B cell (primary cell): ENCODE data around the gene EXOC5. TPM values are rescaled to one million over a fixed set of nuclear protein-coding genes. Genes with fewer than 3 reads are reported as not detected.

ENCODE experiments used
- ATAC-seq: fragments of 200-7000 bp; cut with Tn5 transposase; one replicate; pipeline ENCODE4 v1.10.0; 2021; ENCODE audit warnings: low read depth, mild to moderate bottlenecking, moderate number of reproducible peaks, moderate library complexity
- CTCF ChIA-PET: fragments of 350-600 bp; sonication (Branson Sonifier 250); formaldehyde crosslinking; loops from one replicate; lab custom pipeline; 2021; ENCODE audit warnings: antibody characterized with exemption, inconsistent platforms; lab: Charles Lee
- POLR2A ChIA-PET: fragments of 350-600 bp; sonication (Branson Sonifier 250); formaldehyde crosslinking; loops from one replicate; lab custom pipeline; 2021; ENCODE audit warnings: antibody characterized with exemption; lab: Charles Lee
- DNase-seq: peaks from one replicate; pipeline ENCODE4 v3.0.0; 2013
- H2AFZ ChIP-seq: 2 replicates; pipeline ENCODE4 v1.6.1; 2012; ENCODE audit warnings: mild to moderate bottlenecking, low read depth, low read length; ENCODE audit not compliant: insufficient read depth, poor library complexity, severe bottlenecking
- H3K27ac ChIP-seq, 2 donors: 1 replicate in 1 of 2; 2 replicates in 1 of 2; pipeline ENCODE4 v1.5.1; 2012 to 2013; ENCODE audit warnings: low read length in 2 of 2, mild to moderate bottlenecking in 2 of 2, moderate library complexity in 1 of 2
- H3K27me3 ChIP-seq, 4 experiments: fragments of 200-600 bp in 1 of 4; sonication (generic) in 1 of 4; replicated peaks in 1 of 4; 1 replicate in 2 of 4; 2 replicates in 2 of 4; pipeline versions ENCODE4 v1.6.1 to v1.7.0; 2013 to 2016; ENCODE audit warnings: low read length in 3 of 4, mild to moderate bottlenecking in 2 of 4, mixed read lengths in 1 of 4, moderate library complexity in 1 of 4; ENCODE audit not compliant: insufficient read depth in 4 of 4, control insufficient read depth in 3 of 4; ENCODE audit errors: control extremely low read depth in 1 of 4
- H3K36me3 ChIP-seq, 2 experiments: replicated peaks in 1 of 2; 1 replicate in 1 of 2; 2 replicates in 1 of 2; pipeline versions ENCODE4 v1.6.1 to v1.7.1; 2013; ENCODE audit warnings: low read length in 1 of 2; ENCODE audit not compliant: insufficient read depth in 2 of 2, control insufficient read depth in 1 of 2; ENCODE audit errors: control extremely low read depth in 1 of 2, extremely low read depth in 1 of 2
- H3K4me1 ChIP-seq, 2 donors: fragments of 200-600 bp in 1 of 2; sonication (generic) in 1 of 2; 1 replicate in 1 of 2; 2 replicates in 1 of 2; pipeline versions ENCODE4 v1.5.1 to v1.6.1; 2013 to 2017; ENCODE audit warnings: low read length in 2 of 2; ENCODE audit not compliant: control insufficient read depth in 2 of 2, insufficient read depth in 2 of 2
- H3K4me2 ChIP-seq: replicated peaks from 2 replicates; pipeline ENCODE3; 2012; ENCODE audit warnings: mild to moderate bottlenecking, low read depth, low read length; ENCODE audit not compliant: poor library complexity, severe bottlenecking
- H3K4me3 ChIP-seq, 5 experiments: fragments of 200-600 bp in 1 of 5; sonication (generic) in 1 of 5; 1 replicate in 3 of 5; 2 replicates in 2 of 5; pipeline versions ENCODE4 v1.5.1 to v1.7.0; 2011 to 2016; ENCODE audit warnings: low read length in 4 of 5, mild to moderate bottlenecking in 4 of 5, low read depth in 2 of 5, control low read depth in 1 of 5, moderate library complexity in 1 of 5; ENCODE audit not compliant: insufficient read depth in 1 of 5; ENCODE audit errors: control extremely low read depth in 1 of 5, extremely low read depth in 1 of 5
- H3K79me2 ChIP-seq: fragments of 200-600 bp; sonication (generic); one replicate; pipeline ENCODE4 v1.6.0; 2016; ENCODE audit warnings: low read length; ENCODE audit not compliant: control insufficient read depth, insufficient read depth
- H3K9ac ChIP-seq: fragments of 200-600 bp; sonication (generic); 2 replicates; pipeline ENCODE4 v1.6.1; 2017; ENCODE audit warnings: mild to moderate bottlenecking, low read length, moderate library complexity
- H3K9me3 ChIP-seq, 3 donors: one replicate each; pipeline versions ENCODE4 v1.6.1 to v1.7.1; 2013; ENCODE audit warnings: low read length in 2 of 3; ENCODE audit not compliant: control insufficient read depth in 2 of 3, insufficient read depth in 1 of 3; ENCODE audit errors: control extremely low read depth in 1 of 3
- H4K20me1 ChIP-seq: 2 replicates; pipeline ENCODE4 v1.6.0; 2012; ENCODE audit warnings: mild to moderate bottlenecking, low read length; ENCODE audit not compliant: insufficient read depth, control insufficient read depth, poor library complexity, severe bottlenecking
- H3K27ac Mint-ChIP-seq: one replicate; pipeline ENCODE4 v1.8.0; 2021; ENCODE audit warnings: mixed read lengths
- H3K27me3 Mint-ChIP-seq: one replicate; pipeline ENCODE4 v1.8.0; 2021; ENCODE audit warnings: mixed read lengths
- H3K4me1 Mint-ChIP-seq: one replicate; pipeline ENCODE4 v1.8.0; 2021; ENCODE audit warnings: mixed read lengths
- H3K4me3 Mint-ChIP-seq: one replicate; pipeline ENCODE4 v1.8.0; 2021; ENCODE audit warnings: mixed read lengths
- H3K9me3 Mint-ChIP-seq: one replicate; pipeline ENCODE4 v1.8.0; 2022; ENCODE audit warnings: mixed read lengths; ENCODE audit not compliant: insufficient read depth
- EZH2 ChIP-seq: IDR thresholded peaks from 2 replicates; pipeline ENCODE4 v1.6.1; 2012; ENCODE audit warnings: borderline replicate concordance, low read depth, mild to moderate bottlenecking, moderate library complexity, low read length; ENCODE audit not compliant: insufficient read depth, poor library complexity, severe bottlenecking
- WGBS: methylation state at CpG from one replicate; pipeline ENCODE4 v1.1.5; 2013; ENCODE audit warnings: missing lambda C conversion rate; ENCODE audit not compliant: insufficient coverage; 5-methylcytosine and 5-hydroxymethylcytosine counted together
- intact Hi-C: fragments of 100-400 bp; cut with micrococcal nuclease; formaldehyde crosslinking; loops from one replicate; pipeline ENCODE4 v1.10.0; 2022
- polyA plus RNA-seq: library from polyadenylated mRNA; depleted of rRNA; stranded (reverse); fragments of >200 nt; gene quantifications from 2 replicates; pipeline ENCODE4 v1.2.3, GENCODE V29; 2012
- total RNA-seq, 2 donors: library from RNA; stranded (reverse); fragments of 120-200 nt in 1 of 2; gene quantifications; 1 replicate in 1 of 2; 2 replicates in 1 of 2; pipeline versions ENCODE4 v1.2.3 to v1.2.4, GENCODE V29; 2013 to 2022
- TF ChIP-seq, protein P1 (sequence below): fragments of 200-600 bp; IDR thresholded peaks from one replicate; pipeline ENCODE4 v1.8.0; 2022; ENCODE audit warnings: antibody characterized with exemption, mild to moderate bottlenecking

EXOC5 gene
- total and polyA plus RNA-seq, 2 donors (not counting 1 experiment from before 2014, with no cell fraction given): 5.4 to 60.0 TPM

- Histone ChIP-seq H3K79me2 (peaks cover 90% of the 10 kb centered on the region), H3K4me2 (no peak overlapping the region), H3K36me3 (no peaks in the 10 kb centered on the region), H3K4me3 (no peak overlapping the region), H2AFZ (no peak overlapping the region), H3K9ac (no peak overlapping the region), H4K20me1 (peaks cover 20% of the 10 kb centered on the region), H3K4me1 (peaks cover 17 to 19% of the 10 kb centered on the region in 2 donors), H3K27me3 (no peaks in the 10 kb centered on the region), H3K9me3 (no peaks in the 10 kb centered on the region), H3K27ac (no peak overlapping the region)
- ChIA-PET POLR2A (no interaction called here), CTCF (no interaction called here)
- no CpG with 5 or more reads among the region's 2 CpGs for WGBS
- Mint-ChIP-seq H3K27ac (no peak overlapping the region), H3K4me1 (peaks cover 46% of the 10 kb centered on the region), H3K4me3 (no peak overlapping the region), H3K27me3 (no peaks in the 10 kb centered on the region), H3K9me3 (no peaks in the 10 kb centered on the region)
- DNase-seq (no peak), ATAC-seq (no peak)
- intact Hi-C loops: loop anchor here (5.0 kb wide), 2 partner anchors 34 to 1684 kb away; partner anchors contain the start of gene KTN1
- TF ChIP-seq, protein P1, sequence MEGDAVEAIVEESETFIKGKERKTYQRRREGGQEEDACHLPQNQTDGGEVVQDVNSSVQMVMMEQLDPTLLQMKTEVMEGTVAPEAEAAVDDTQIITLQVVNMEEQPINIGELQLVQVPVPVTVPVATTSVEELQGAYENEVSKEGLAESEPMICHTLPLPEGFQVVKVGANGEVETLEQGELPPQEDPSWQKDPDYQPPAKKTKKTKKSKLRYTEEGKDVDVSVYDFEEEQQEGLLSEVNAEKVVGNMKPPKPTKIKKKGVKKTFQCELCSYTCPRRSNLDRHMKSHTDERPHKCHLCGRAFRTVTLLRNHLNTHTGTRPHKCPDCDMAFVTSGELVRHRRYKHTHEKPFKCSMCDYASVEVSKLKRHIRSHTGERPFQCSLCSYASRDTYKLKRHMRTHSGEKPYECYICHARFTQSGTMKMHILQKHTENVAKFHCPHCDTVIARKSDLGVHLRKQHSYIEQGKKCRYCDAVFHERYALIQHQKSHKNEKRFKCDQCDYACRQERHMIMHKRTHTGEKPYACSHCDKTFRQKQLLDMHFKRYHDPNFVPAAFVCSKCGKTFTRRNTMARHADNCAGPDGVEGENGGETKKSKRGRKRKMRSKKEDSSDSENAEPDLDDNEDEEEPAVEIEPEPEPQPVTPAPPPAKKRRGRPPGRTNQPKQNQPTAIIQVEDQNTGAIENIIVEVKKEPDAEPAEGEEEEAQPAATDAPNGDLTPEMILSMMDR: no peak
- TF ChIP-seq EZH2: no peak
Measured at GRCh38 chr14:57266065-57266464, 2.6 kb downstream of the EXOC5 start.

DNA sequence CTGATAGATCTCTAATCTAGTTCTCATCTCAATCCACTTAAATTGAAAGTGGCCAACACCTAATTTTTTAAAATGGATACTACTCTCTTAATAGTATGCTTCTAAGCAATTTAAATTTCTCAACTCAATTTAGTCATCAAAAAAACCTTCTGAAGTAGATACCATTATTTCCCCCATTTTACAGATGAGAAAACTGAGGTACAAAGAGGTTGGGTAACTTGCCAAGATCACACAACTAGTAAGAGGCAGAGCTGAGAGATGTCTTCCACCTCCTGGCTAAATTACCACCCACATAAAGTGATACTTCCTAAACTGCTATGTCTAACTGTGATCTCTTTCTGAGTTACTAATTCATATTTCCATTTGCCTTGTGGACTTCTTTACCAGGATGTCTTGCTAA is 6.6 kb downstream of the EXOC5 start:
- peaks cover 34% of the 10 kb centered on the region for H4K20me1 ChIP-seq
- H3K4me1 ChIP-seq: no peaks in the 10 kb centered on the region
- ATAC-seq (no peak), DNase-seq (no peak)
- H3K9me3 ChIP-seq: no peaks in the 10 kb centered on the region
- no peak overlapping the region for H3K27ac ChIP-seq
- H3K27me3 ChIP-seq: no peaks in the 10 kb centered on the region
- H3K9ac ChIP-seq: no peak overlapping the region
- no peak for TF ChIP-seq EZH2
- TF ChIP-seq, protein P1: no peak
- H3K79me2 ChIP-seq: peaks cover 82% of the 10 kb centered on the region
- POLR2A ChIA-PET: no interaction called here
- H3K9me3 Mint-ChIP-seq: no peaks in the 10 kb centered on the region
- H2AFZ ChIP-seq: no peak overlapping the region
- no peak overlapping the region for H3K4me3 ChIP-seq
- H3K36me3 ChIP-seq: no peaks in the 10 kb centered on the region
- H3K27me3 Mint-ChIP-seq: no peaks in the 10 kb centered on the region
- H3K27ac Mint-ChIP-seq: no peak overlapping the region
- no peak overlapping the region for H3K4me3 Mint-ChIP-seq
- no peak overlapping the region for H3K4me2 ChIP-seq
- CTCF ChIA-PET: no interaction called here
- H3K4me1 Mint-ChIP-seq: peaks cover 25% of the 10 kb centered on the region
- intact Hi-C loops: no loop called here
